ENCODE data around the gene HSPA8. TPM values are rescaled to one million over a fixed set of nuclear protein-coding genes. Genes with fewer than 3 reads are reported as not detected.

HSPA8 gene
- total RNA-seq, 2 experiments from 2014 or later = 1,029 to 1,909 TPM

- DNase-seq (ENCODE audit: low spot score) = peak; percentile 7
- H4K20me1 ChIP-seq (ENCODE audit: insufficient read depth, low read length) = peaks cover 14% of the 10 kb centered on the region; the same call in 1 of the 2 replicates
These were observed 8.8 kb downstream of the HSPA8 start for GRCh38 chr11:123052901-123053721.

GRCh38 chr11:123051634-123052033 is 10.3 kb downstream of the HSPA8 start:
- no peak for DNase-seq (ENCODE audit: low spot score)
- no peak overlapping the region for H2AFZ ChIP-seq (ENCODE audit: low read length)
- H3K27ac ChIP-seq (ENCODE audit: low read depth, low read length, poor library complexity, severe bottlenecking) = no peak overlapping the region
- intact Hi-C loops (cut with micrococcal nuclease; ENCODE audit: unreplicated experiment) = no loop called here
- peaks cover 36% of the 10 kb centered on the region for H3K36me3 ChIP-seq (ENCODE audit: insufficient read depth, low read length)
- peaks cover 2% of the 10 kb centered on the region; the same call in 1 of the 2 replicates for H4K20me1 ChIP-seq (ENCODE audit: insufficient read depth, low read length)
- ChIA-PET POLR2A (interaction anchor here (1.3 kb wide), 1 partner anchor 29 kb away, joined by 3 read pairs; no protein-coding TSS in a partner anchor), CTCF (ENCODE audit: unreplicated experiment) (no interaction called here)
- no peak for TF ChIP-seq EZH2phosphoT487 (IDR thresholded peaks at IDR 0.05; ENCODE audit: borderline replicate concordance, low read depth, low read length)
- no peak for TF ChIP-seq CTCF (conservative IDR thresholded peaks at IDR 0.05; ENCODE audit: low read length)
- no peak overlapping the region for H3K4me2 ChIP-seq (ENCODE audit: low read length)
- no peak overlapping the region for H3K4me3 ChIP-seq (ENCODE audit: low read depth, low read length, poor library complexity, severe bottlenecking)
- H3K9me3 ChIP-seq (ENCODE audit: low read length) = no peaks in the 10 kb centered on the region
- peaks cover 6% of the 10 kb centered on the region for H3K4me1 ChIP-seq (ENCODE audit: insufficient read depth, low read length, poor library complexity, severe bottlenecking)
- no TSS peak for BruUV-seq (replicated peaks)
- peaks cover under 1% of the 10 kb centered on the region; the same call in 1 of the 2 replicates for H3K79me2 ChIP-seq (ENCODE audit: insufficient read depth, low read depth, low read length)
- H3K9me2 ChIP-seq (ENCODE audit: insufficient read depth, low read length) = no peaks in the 10 kb centered on the region

More at GRCh38 chr11:123052901-123053721, 8.8 kb downstream of the HSPA8 start:
- Histone ChIP-seq H3K36me3 (ENCODE audit: insufficient read depth, low read length) (peaks cover 50% of the 10 kb centered on the region), H2AFZ (ENCODE audit: low read length) (no peak overlapping the region), H3K9me3 (ENCODE audit: low read length) (no peaks in the 10 kb centered on the region), H3K79me2 (ENCODE audit: insufficient read depth, low read depth, low read length) (peaks cover 14% of the 10 kb centered on the region; the same call in 1 of the 2 replicates), H3K9me2 (ENCODE audit: insufficient read depth, low read length) (no peaks in the 10 kb centered on the region), H3K27ac (ENCODE audit: low read depth, low read length, poor library complexity, severe bottlenecking) (no peak overlapping the region), H3K4me1 (ENCODE audit: insufficient read depth, low read length, poor library complexity, severe bottlenecking) (peaks cover 21% of the 10 kb centered on the region), H3K4me3 (ENCODE audit: low read depth, low read length, poor library complexity, severe bottlenecking) (no peak overlapping the region), H3K4me2 (ENCODE audit: low read length) (no peak overlapping the region)
- intact Hi-C loops (cut with micrococcal nuclease; ENCODE audit: unreplicated experiment) = no loop called here
- BruUV-seq (replicated peaks) = no TSS peak
- no peak for TF ChIP-seq EZH2phosphoT487 (IDR thresholded peaks at IDR 0.05; ENCODE audit: borderline replicate concordance, low read depth, low read length)
- TF ChIP-seq CTCF (conservative IDR thresholded peaks at IDR 0.05; ENCODE audit: low read length) = no peak
- CTCF ChIA-PET (ENCODE audit: unreplicated experiment) = interaction anchor here (1.2 to 1.5 kb wide), 2 partner anchors 11 to 195 kb away, joined by 3 to 5 read pairs; no protein-coding TSS in a partner anchor
- POLR2A ChIA-PET = interaction anchor here (0.5 to 1.4 kb wide), 5 partner anchors 9 to 335 kb away, joined by 3 to 5 read pairs (median 3); partner anchors contain the start of gene HSPA8

- Histone ChIP-seq H3K27ac (ENCODE audit: low read depth, low read length, poor library complexity, severe bottlenecking) (no peak overlapping the region), H3K79me2 (ENCODE audit: insufficient read depth, low read depth, low read length) (no peaks in the 10 kb centered on the region), H3K9me2 (ENCODE audit: insufficient read depth, low read length) (no peaks in the 10 kb centered on the region), H3K9me3 (ENCODE audit: low read length) (no peaks in the 10 kb centered on the region), H3K4me2 (ENCODE audit: low read length) (no peak overlapping the region), H3K4me1 (ENCODE audit: insufficient read depth, low read length, poor library complexity, severe bottlenecking) (peaks cover 4% of the 10 kb centered on the region), H3K36me3 (ENCODE audit: insufficient read depth, low read length) (peaks cover 31% of the 10 kb centered on the region), H3K4me3 (ENCODE audit: low read depth, low read length, poor library complexity, severe bottlenecking) (no peak overlapping the region), H2AFZ (ENCODE audit: low read length) (no peak overlapping the region), H4K20me1 (ENCODE audit: insufficient read depth, low read length) (no peaks in the 10 kb centered on the region)
- TF ChIP-seq CTCF (conservative IDR thresholded peaks at IDR 0.05; ENCODE audit: low read length) = no peak
- TF ChIP-seq EZH2phosphoT487 (IDR thresholded peaks at IDR 0.05; ENCODE audit: borderline replicate concordance, low read depth, low read length) = no peak
- intact Hi-C loops (cut with micrococcal nuclease; ENCODE audit: unreplicated experiment) = no loop called here
- BruUV-seq (replicated peaks) = no TSS peak
- ChIA-PET POLR2A (no interaction called here), CTCF (ENCODE audit: unreplicated experiment) (no interaction called here)
- no peak for DNase-seq (ENCODE audit: low spot score)
These were observed 10.8 kb downstream of the HSPA8 start for GRCh38 chr11:123051146-123051545.

Data from OCI-LY7 (cell line).